GM12878 (cell line): Measurements from ENCODE around the gene INO80E. TPM values are rescaled to one million over a fixed set of nuclear protein-coding genes. Genes with fewer than 3 reads are reported as not detected.

ENCODE experiments used
- ATAC-seq: fragments of 200-7000 bp; cut with Tn5 transposase; 3 replicates; pipeline ENCODE4 v1.9.1; 2020; ENCODE audit warnings: mild to moderate bottlenecking, moderate library complexity
- Bru-seq: library from RNA; stranded (reverse); fragments of 400-500 nt; gene quantifications from one replicate; lab custom pipeline; 2021; lab: Mats Ljungman, UMichigan
- BruChase-seq, 2 experiments: library from RNA; stranded (reverse); fragments of 400-500 nt; gene quantifications; one replicate each; lab custom pipeline; 2021; lab: Mats Ljungman, UMichigan
- BruUV-seq: library from RNA; stranded (reverse); fragments of 400-500 nt; replicated peaks from 2 replicates; lab custom pipeline; 2021; lab: Mats Ljungman, UMichigan
- CTCF ChIA-PET: fragments of 300-600 bp; sonication (Branson Sonifier 250); formaldehyde crosslinking; extraction: SDS; loops from one replicate; lab custom pipeline; 2021; ENCODE audit warnings: inconsistent platforms; lab: Yijun Ruan, JAX
- POLR2A ChIA-PET: fragments of 350-600 bp; formaldehyde crosslinking; extraction: SDS; loops from one replicate; lab custom pipeline; 2021; ENCODE audit warnings: inconsistent platforms; lab: Charles Lee
- RAD21 ChIA-PET: fragments of 300-600 bp; sonication (Branson Sonifier 250); formaldehyde crosslinking; loops from one replicate; lab custom pipeline; 2023; ENCODE audit warnings: antibody characterized with exemption; ENCODE audit not compliant: unreplicated experiment; lab: Charles Lee
- SMC1A ChIA-PET: fragments of 300-600 bp; sonication (Branson Sonifier 250); formaldehyde crosslinking; loops from one replicate; lab custom pipeline; 2023; ENCODE audit not compliant: unreplicated experiment, uncharacterized antibody; lab: Charles Lee
- DNase-seq: peaks from one replicate; pipeline ENCODE4 v3.0.0-alpha.2; 2011; ENCODE audit warnings: low read depth, low spot score
- FAIRE-seq: peaks from 3 replicates; lab custom pipeline; 2011; peaks lifted over from hg19 to GRCh38; lab: Jason Lieb, UNC
- H2AFZ ChIP-seq: 2 replicates; pipeline ENCODE4 v1.6.0; 2011; ENCODE audit warnings: low read depth, low read length, control low read depth; ENCODE audit not compliant: control insufficient read depth
- H3K27ac ChIP-seq: 2 replicates; pipeline ENCODE4 v1.5.1; 2011; ENCODE audit warnings: control low read depth; ENCODE audit not compliant: control insufficient read depth, insufficient read depth
- H3K27me3 ChIP-seq, 2 experiments: replicated peaks in 1 of 2; 2 replicates each; pipeline versions ENCODE4 v1.6.0 to v1.6.1; 2011; ENCODE audit warnings: low read length in 1 of 2; ENCODE audit not compliant: control insufficient read depth in 2 of 2, insufficient read depth in 2 of 2
- H3K36me3 ChIP-seq, 2 experiments: 2 replicates each; pipeline ENCODE4 v1.5.1; 2011; ENCODE audit warnings: low read length in 1 of 2; ENCODE audit not compliant: control insufficient read depth in 2 of 2, insufficient read depth in 2 of 2
- H3K4me1 ChIP-seq: 2 replicates; pipeline ENCODE4 v1.6.1; 2011; ENCODE audit warnings: mild to moderate bottlenecking, low read length, moderate library complexity, mixed read lengths; ENCODE audit not compliant: control insufficient read depth, insufficient read depth
- H3K4me2 ChIP-seq: 2 replicates; pipeline ENCODE4 v1.6.0; 2011; ENCODE audit warnings: control low read depth; ENCODE audit not compliant: control insufficient read depth, insufficient read depth
- H3K4me3 ChIP-seq: fragments of 200-600 bp; sonication (generic); 2 replicates; pipeline ENCODE4 v1.5.1; 2016
- H3K79me2 ChIP-seq: 2 replicates; pipeline ENCODE4 v1.6.0; 2011; ENCODE audit warnings: low read length; ENCODE audit not compliant: control insufficient read depth, insufficient read depth
- H3K9ac ChIP-seq: 2 replicates; pipeline ENCODE4 v1.8.0; 2011; ENCODE audit warnings: low read length, control low read depth, mixed read lengths; ENCODE audit not compliant: control insufficient read depth, insufficient read depth
- H3K9me3 ChIP-seq: replicated peaks from 3 replicates; pipeline ENCODE4 v1.5.1; 2011; ENCODE audit warnings: mild to moderate bottlenecking, low read length; ENCODE audit not compliant: control insufficient read depth, insufficient read depth
- H4K20me1 ChIP-seq: 2 replicates; pipeline ENCODE4 v1.6.0; 2011; ENCODE audit not compliant: control insufficient read depth, insufficient read depth
- EGR1 ChIP-seq, 2 experiments: IDR thresholded peaks; 1 replicate in 1 of 2; 2 replicates in 1 of 2; pipeline ENCODE4 v1.6.1; 2011 to 2012; ENCODE audit warnings: low read depth in 2 of 2, low read length in 2 of 2, borderline replicate concordance in 1 of 2, mild to moderate bottlenecking in 1 of 2, moderate library complexity in 1 of 2
- EP300 ChIP-seq, 2 experiments: fragments of 150-350 bp in 1 of 2; IDR thresholded peaks; 2 replicates each; pipeline ENCODE4 v1.6.1; 2011 to 2012; ENCODE audit warnings: low read depth in 2 of 2, low read length in 2 of 2, borderline replicate concordance in 1 of 2, improper control_type of control experiment in 1 of 2, inconsistent platforms in 1 of 2; ENCODE audit not compliant: control insufficient read depth in 1 of 2
- GABPA ChIP-seq: IDR thresholded peaks from 2 replicates; pipeline ENCODE4 v1.6.1; 2014; ENCODE audit warnings: antibody characterized with exemption, low read depth, mild to moderate bottlenecking, inconsistent platforms
- IRF5 ChIP-seq: fragments of 450-650 bp; IDR thresholded peaks from 2 replicates; pipeline ENCODE4 v1.6.1; 2017; ENCODE audit warnings: borderline replicate concordance
- MLLT1 ChIP-seq: fragments of 450-650 bp; IDR thresholded peaks from 2 replicates; pipeline ENCODE4 v1.6.1; 2016; ENCODE audit warnings: mild to moderate bottlenecking
- NKRF ChIP-seq: fragments of 450-650 bp; conservative IDR thresholded peaks from 2 replicates; pipeline ENCODE4 v1.6.1; 2017; ENCODE audit warnings: mild to moderate bottlenecking, moderate library complexity
- PAX8 ChIP-seq: fragments of 450-650 bp; IDR thresholded peaks from 2 replicates; pipeline ENCODE4 v1.6.1; 2017; ENCODE audit warnings: mild to moderate bottlenecking, moderate library complexity
- POLR2AphosphoS2 ChIP-seq: IDR thresholded peaks from 2 replicates; pipeline ENCODE4 v1.6.1; 2011; ENCODE audit warnings: low read depth, mild to moderate bottlenecking, low read length, improper control_type of control experiment, moderate library complexity
- RB1 ChIP-seq: fragments of 450-650 bp; formaldehyde crosslinking; IDR thresholded peaks from 2 replicates; pipeline ENCODE4 v1.6.1; 2017; ENCODE audit warnings: mild to moderate bottlenecking, borderline replicate concordance
- SMAD1 ChIP-seq: fragments of 450-650 bp; IDR thresholded peaks from 2 replicates; pipeline ENCODE4 v1.6.1; 2018; ENCODE audit warnings: mild to moderate bottlenecking, low read depth; ENCODE audit not compliant: partially characterized antibody
- TAF1 ChIP-seq: IDR thresholded peaks from 2 replicates; pipeline ENCODE4 v1.6.1; 2011; ENCODE audit warnings: mild to moderate bottlenecking, low read depth, low read length, borderline replicate concordance
- WGBS: methylation state at CpG from one replicate; pipeline ENCODE4 v1.1.6; 2016; ENCODE audit warnings: low lambda C conversion rate; ENCODE audit not compliant: insufficient replicate concordance, insufficient coverage; ENCODE audit errors: missing lambda C conversion rate; 5-methylcytosine and 5-hydroxymethylcytosine counted together
- in situ Hi-C: fragments of 300-500 bp; cut with MboI; formaldehyde crosslinking; loops from 9 replicates; pipeline ENCODE4 v1.14.3; 2018; ENCODE audit warnings: mixed read lengths
- intact Hi-C: fragments of 100-400 bp; cut with micrococcal nuclease; formaldehyde crosslinking; loops from one replicate; pipeline ENCODE4 v1.14.2; 2022; ENCODE audit not compliant: unreplicated experiment
- long read RNA-seq, 2 experiments: library from polyadenylated mRNA; unstranded; transcript quantifications; one replicate each; pipeline ENCODE4 v2.0.0, GENCODE V29; 2019 to 2020
- polyA minus RNA-seq, 3 experiments: library from RNA; depleted of rRNA, polyadenylated mRNA; stranded (reverse); fragments of >200 nt; gene quantifications; 2 replicates each; pipeline ENCODE4 v1.2.3, GENCODE V29; 2011
- polyA plus RNA-seq, 11 experiments: library from polyadenylated mRNA; depleted of rRNA in 4 of 11; unstranded in 6 of 11; stranded (reverse) in 5 of 11; fragments of >200 nt; fragmentation: Nextera tagmentation in 4 of 11; fragmentation: Illumina TruSeq in 1 of 11; extraction: Ambion mirVana in 4 of 11; extraction: Trizol in 1 of 11; gene quantifications; 1 replicate in 1 of 11; 2 replicates in 10 of 11; pipeline versions ENCODE4 v1.2.1 to v1.2.3, GENCODE V29; 2011 to 2016; ENCODE audit warnings: inconsistent platforms in 2 of 11, missing spikeins in 2 of 11, low read depth in 1 of 11
- total RNA-seq, 4 experiments: library from RNA; depleted of rRNA in 3 of 4; stranded (reverse); fragments of >200 nt in 3 of 4; fragmentation: Illumina TruSeq in 1 of 4; extraction: Trizol in 1 of 4; gene quantifications; 2 replicates each; pipeline versions ENCODE4 v1.2.1 to v1.2.3, GENCODE V29; 2013 to 2021

INO80E gene
- total RNA-seq (2013; cell fraction: nucleolus; rRNA removed): 50.4 and 67.1 TPM in 2 replicates
- total RNA-seq (2014; rRNA removed) (48.3 and 58.9 TPM in 2 replicates), total RNA-seq (2014; rRNA removed; fragmentation: Illumina TruSeq; extraction: Trizol) (27.0 and 31.0 TPM in 2 replicates), total RNA-seq (2021) (73.3 and 74.0 TPM in 2 replicates), polyA plus RNA-seq (2011; rRNA removed) (14.3 and 17.9 TPM in 2 replicates), polyA plus RNA-seq (2014; fragmentation: Illumina TruSeq; extraction: Trizol) (41.3 and 67.7 TPM in 2 replicates), polyA plus RNA-seq (2014; fragmentation: Nextera tagmentation; extraction: Ambion mirVana) (under 1 TPM; 0.39 to 0.90 TPM), polyA plus RNA-seq (2014; rRNA removed) (58.1 and 72.7 TPM in 2 replicates), polyA plus RNA-seq (2016; fragmentation: Nextera tagmentation; extraction: Ambion mirVana) (10 to 100 TPM; 29.5 to 35.0 TPM), polyA minus RNA-seq (2011; rRNA and poly(A)+ RNA removed) (7.6 and 9.3 TPM in 2 replicates), Bru-seq, nascent RNA (percentile 71 among the genes with signal in this experiment), BruChase-seq, experiment 1, labeled RNA remaining after a 6-hour chase (percentile 84 among the genes with signal in this experiment), BruChase-seq, experiment 2, labeled RNA remaining after a 2-hour chase (percentile 80 among the genes with signal in this experiment)
- polyA plus RNA-seq (2011; ENCODE audit: low read depth): 24.7 TPM
- 20.0 and 21.2 TPM in 2 replicates for polyA plus RNA-seq (2011; cell fraction: cytosol; rRNA removed)
- polyA plus RNA-seq (2011; cell fraction: nucleus; rRNA removed): 87.7 and 96.4 TPM in 2 replicates
- 36.8 and 46.6 TPM in 2 replicates for polyA plus RNA-seq (2012)
- polyA minus RNA-seq (2011; cell fraction: cytosol; rRNA and poly(A)+ RNA removed): 8.1 and 10.2 TPM in 2 replicates
- 9.8 and 17.2 TPM in 2 replicates for polyA minus RNA-seq (2011; cell fraction: nucleus; rRNA and poly(A)+ RNA removed)
- long read RNA-seq, experiment 1, partial matches to known transcripts: 0 of 3 reads
- long read RNA-seq, experiment 1, other reads (novel, unspliced or antisense): 1 of 3 reads
- long read RNA-seq, experiment 2, partial matches to known transcripts: 1 of 4 reads
- long read RNA-seq, experiment 2, other reads (novel, unspliced or antisense): 3 of 4 reads

GRCh38 chr16:29995911-29996765, at the start of gene INO80E:
Gene INO80E (plus strand): TSS chr16:29996241. CDS start chr16:29996311, 70 bp downstream.
- peak within 1 kb of the TSS; percentile 88 for H3K9ac ChIP-seq
- WGBS: 1% methylated on average over 65 of the region's 65 CpGs
- H3K4me3 ChIP-seq: peak within 1 kb of the TSS; percentile 81
- ChIA-PET RAD21 (interaction anchor here (1.4 kb wide), 1 partner anchor 23 kb away, joined by 5 read pairs; no protein-coding TSS in a partner anchor), SMC1A (interaction anchor here (0.6 to 1.3 kb wide), 3 partner anchors 23 to 180 kb away, joined by 3 read pairs; partner anchors contain the start of genes PAGR1, TAOK2 and TMEM219), CTCF (interaction anchor here (0.7 to 1.9 kb wide), 6 partner anchors 10 to 168 kb away, joined by 3 to 6 read pairs (median 4); partner anchors contain the start of genes TAOK2 and TMEM219), POLR2A (interaction anchor here (0.6 to 2.8 kb wide), 7 partner anchors 21 to 612 kb away, joined by 3 to 16 read pairs (median 5); partner anchors contain the start of genes KCTD13, TAOK2 and TMEM219)
- peak within 1 kb of the TSS; percentile 91 for H3K27ac ChIP-seq
- H3K79me2 ChIP-seq: peaks cover 19% of the 10 kb centered on the region
- FAIRE-seq (peak; percentile 96), DNase-seq (peak; percentile 88), ATAC-seq (peak; percentile 96)
- intact Hi-C loops (loop anchor here (2.0 kb wide), 1 partner anchor 179 kb away; the partner anchor contains the start of gene PAGR1), in situ Hi-C loops (no loop called here)
- BruUV-seq: TSS peak; percentile 66
- peak within 1 kb of the TSS; percentile 98 for H2AFZ ChIP-seq
- no peaks in the 10 kb centered on the region for H4K20me1 ChIP-seq
- peaks cover 8 to 12% of the 10 kb centered on the region in 2 experiments for H3K36me3 ChIP-seq
- peak within 1 kb of the TSS; percentile 95 for H3K4me2 ChIP-seq
- H3K27me3 ChIP-seq: no peaks in the 10 kb centered on the region
- H3K4me1 ChIP-seq: peaks cover 9% of the 10 kb centered on the region
- no peaks in the 10 kb centered on the region for H3K9me3 ChIP-seq
- peak; percentile 75 for TF ChIP-seq GABPA
- TF ChIP-seq SMAD1: no peak
- 0 out of 4 replicates have a peak, but pooled peaks of 1 of the 2 experiments have one; percentile 6 for TF ChIP-seq EP300 (IDR thresholded peaks at IDR 0.05; ENCODE audit: borderline replicate concordance in 1 of 2, control insufficient read depth in 1 of 2, low read depth in 2 of 2, low read length in 2 of 2)
- TF ChIP-seq MLLT1: peak; percentile 92
- no peak for TF ChIP-seq IRF5
- peak; percentile 76 for TF ChIP-seq POLR2AphosphoS2
- 0 out of 2 replicates have a peak, but pooled peaks have one; percentile 42 for TF ChIP-seq RB1
- peak; percentile 80 to 83 for TF ChIP-seq EGR1 (IDR thresholded peaks at IDR 0.05; ENCODE audit: borderline replicate concordance in 1 of 2, low read depth in 2 of 2, low read length in 2 of 2)
- 0 out of 2 replicates have a peak, but pooled peaks have one; percentile 77 for TF ChIP-seq PAX8
- TF ChIP-seq TAF1: peak; percentile 83; the same call in 1 of the 2 replicates
- TF ChIP-seq NKRF: peak; percentile 20; the same call in 1 of the 2 replicates
